Liver (tissue), 9 donors: ENCODE results near the gene DPYD. TPM values are rescaled to one million over a fixed set of nuclear protein-coding genes. Genes with fewer than 3 reads are reported as not detected.

ENCODE experiments used
- DNase-seq: peaks from one replicate; pipeline ENCODE4 v3.0.0-alpha.2; 2017; ENCODE audit warnings: low spot score
- H3K27ac ChIP-seq, 2 donors: one replicate each; pipeline ENCODE4 v1.7.0; 2013; ENCODE audit warnings: inconsistent platforms in 2 of 2, low read length in 2 of 2, control low read depth in 1 of 2, low read depth in 1 of 2, mild to moderate bottlenecking in 1 of 2
- H3K27me3 ChIP-seq, 4 donors: one replicate each; pipeline versions ENCODE4 v1.6.1 to v1.7.0; 2013; ENCODE audit warnings: low read length in 3 of 4, inconsistent platforms in 1 of 4, mild to moderate bottlenecking in 1 of 4, moderate library complexity in 1 of 4; ENCODE audit not compliant: control insufficient read depth in 4 of 4, insufficient read depth in 4 of 4
- H3K36me3 ChIP-seq, 4 donors: one replicate each; pipeline versions ENCODE4 v1.6.1 to v1.7.0; 2013; ENCODE audit warnings: low read length in 3 of 4, mild to moderate bottlenecking in 3 of 4, low read depth in 1 of 4, moderate library complexity in 1 of 4; ENCODE audit not compliant: control insufficient read depth in 4 of 4, insufficient read depth in 3 of 4
- H3K4me1 ChIP-seq, 4 donors: one replicate each; pipeline versions ENCODE4 v1.6.1 to v1.7.0; 2013; ENCODE audit warnings: low read length in 3 of 4, mild to moderate bottlenecking in 3 of 4, moderate library complexity in 1 of 4; ENCODE audit not compliant: control insufficient read depth in 4 of 4, insufficient read depth in 4 of 4
- H3K4me3 ChIP-seq, 3 donors: one replicate each; pipeline versions ENCODE4 v1.6.1 to v1.7.0; 2013; ENCODE audit warnings: low read length in 3 of 3, control low read depth in 1 of 3, low read depth in 1 of 3, mild to moderate bottlenecking in 1 of 3
- H3K9ac ChIP-seq, 2 donors: one replicate each; pipeline ENCODE4 v1.7.0; 2013; ENCODE audit warnings: low read length in 2 of 2, mild to moderate bottlenecking in 2 of 2, moderate library complexity in 2 of 2, control low read depth in 1 of 2, low read depth in 1 of 2
- H3K9me3 ChIP-seq, 4 donors: one replicate each; pipeline versions ENCODE4 v1.6.1 to v1.7.0; 2013; ENCODE audit warnings: low read length in 3 of 4; ENCODE audit not compliant: control insufficient read depth in 4 of 4
- EGR1 ChIP-seq, 2 donors: IDR thresholded peaks; 2 replicates each; pipeline ENCODE4 v1.6.1; 2016 to 2018; ENCODE audit warnings: antibody characterized with exemption in 2 of 2, low read depth in 2 of 2
- FOXA1 ChIP-seq: IDR thresholded peaks from 2 replicates; pipeline ENCODE4 v1.6.1; 2016; ENCODE audit warnings: antibody characterized with exemption
- FOXA2 ChIP-seq: IDR thresholded peaks from 2 replicates; pipeline ENCODE4 v1.6.1; 2016; ENCODE audit warnings: antibody characterized with exemption
- GABPA ChIP-seq, 2 donors: IDR thresholded peaks in 1 of 2; conservative IDR thresholded peaks in 1 of 2; 2 replicates each; pipeline ENCODE4 v1.6.1; 2016; ENCODE audit warnings: antibody characterized with exemption in 2 of 2, mild to moderate bottlenecking in 1 of 2, moderate library complexity in 1 of 2
- HNF4A ChIP-seq, 2 donors: conservative IDR thresholded peaks; 2 replicates each; pipeline ENCODE4 v1.6.1; 2016; ENCODE audit warnings: antibody characterized with exemption in 2 of 2, mild to moderate bottlenecking in 2 of 2
- HNF4G ChIP-seq: IDR thresholded peaks from 2 replicates; pipeline ENCODE4 v1.6.1; 2016; ENCODE audit warnings: antibody characterized with exemption
- JUND ChIP-seq, 2 donors: IDR thresholded peaks; 2 replicates each; pipeline ENCODE4 v1.6.1; 2016; ENCODE audit warnings: antibody characterized with exemption in 2 of 2
- NR2F2 ChIP-seq: IDR thresholded peaks from 2 replicates; pipeline ENCODE4 v1.6.1; 2016; ENCODE audit warnings: antibody characterized with exemption
- RAD21 ChIP-seq, 2 donors: IDR thresholded peaks; 2 replicates each; pipeline ENCODE4 v1.6.1; 2016; ENCODE audit warnings: antibody characterized with exemption in 2 of 2, mild to moderate bottlenecking in 2 of 2
- RXRA ChIP-seq, 2 donors: IDR thresholded peaks; 2 replicates each; pipeline ENCODE4 v1.6.1; 2017 to 2018; ENCODE audit warnings: antibody characterized with exemption in 2 of 2, mild to moderate bottlenecking in 1 of 2
- SP1 ChIP-seq: IDR thresholded peaks from 2 replicates; pipeline ENCODE4 v1.6.1; 2018; ENCODE audit warnings: antibody characterized with exemption, mild to moderate bottlenecking
- TAF1 ChIP-seq: conservative IDR thresholded peaks from 2 replicates; pipeline ENCODE4 v1.6.1; 2016; ENCODE audit warnings: antibody characterized with exemption, mild to moderate bottlenecking
- YY1 ChIP-seq: IDR thresholded peaks from 2 replicates; pipeline ENCODE4 v1.6.1; 2016; ENCODE audit warnings: antibody characterized with exemption, mild to moderate bottlenecking
- WGBS: extraction: QIAGEN DNeasy Blood & Tissue Kit; methylation state at CpG from one replicate; pipeline ENCODE4 v1.1.7; 2013; 5-methylcytosine and 5-hydroxymethylcytosine counted together
- polyA plus RNA-seq, 2 donors: library from polyadenylated mRNA; stranded (reverse) in 1 of 2; unstranded in 1 of 2; fragments of 200-250 nt in 1 of 2; fragments of >200 nt in 1 of 2; fragmentation: Nextera tagmentation in 1 of 2; extraction: Ambion mirVana in 1 of 2; gene quantifications; one replicate each; pipeline versions ENCODE4 v1.2.1 to v1.2.3, GENCODE V29; 2013 to 2015
- total RNA-seq, 2 donors: library from RNA; depleted of rRNA; stranded (reverse); fragments of >200 nt; gene quantifications; one replicate each; pipeline ENCODE4 v1.2.3, GENCODE V29; 2014
- TF ChIP-seq, protein P1 (sequence below): fragments of 150-350 bp; IDR thresholded peaks from 2 replicates; pipeline ENCODE4 v1.5.1; 2017; ENCODE audit warnings: improper control_type of control experiment, low read depth, low read length; ENCODE audit not compliant: missing input control
- TF ChIP-seq, protein P2 (sequence below): IDR thresholded peaks from 2 replicates; pipeline ENCODE4 v1.6.1; 2016; ENCODE audit warnings: antibody characterized with exemption
- TF ChIP-seq, protein P3 (sequence below): IDR thresholded peaks from 2 replicates; pipeline ENCODE4 v1.6.1; 2016; ENCODE audit warnings: antibody characterized with exemption, mild to moderate bottlenecking
- TF ChIP-seq, protein P4 (sequence below): IDR thresholded peaks from 2 replicates; pipeline ENCODE4 v1.6.1; 2016; ENCODE audit warnings: antibody characterized with exemption
- TF ChIP-seq, protein P5 (sequence below): IDR thresholded peaks from 2 replicates; pipeline ENCODE4 v1.6.1; 2016; ENCODE audit warnings: antibody characterized with exemption
- donor health status: healthy.
- donor health status: healthy.
- donor health status: healthy.
- donor health status: healthy.
- donor health status: healthy.

Gene DPYD
- total and polyA plus RNA-seq, 4 donors, result 16.2 to 142 (median 47.0) TPM

DNA sequence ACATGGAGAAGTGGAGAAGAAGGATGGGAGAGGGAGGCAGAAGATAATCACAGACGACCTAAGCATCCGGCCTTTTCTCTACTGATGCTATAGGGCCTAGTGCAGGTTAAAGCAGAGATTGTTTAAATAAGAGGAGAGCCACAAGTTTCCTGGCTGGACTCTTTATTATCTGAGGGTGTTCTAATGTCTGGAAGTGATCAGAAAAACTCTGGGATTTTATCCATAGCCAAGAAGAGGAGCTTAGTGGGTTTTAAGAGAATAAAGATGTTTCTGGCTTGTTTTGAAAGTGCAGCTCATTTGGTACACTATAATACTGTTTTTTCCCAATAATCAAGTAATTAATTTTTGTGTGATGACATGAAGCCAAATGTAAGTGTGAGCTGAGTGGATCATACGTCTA lies 780.2 kb downstream of the DPYD start:
- TF ChIP-seq SP1 (no peak), YY1 (no peak), HNF4A (conservative IDR thresholded peaks at IDR 0.05) (no peak), RXRA (IDR thresholded peaks at IDR 0.05) (no peak), RAD21 (IDR thresholded peaks at IDR 0.05) (no peak), FOXA2 (no peak), GABPA (IDR thresholded peaks at IDR 0.05 in 1 of 2, conservative IDR thresholded peaks at IDR 0.05 in 1 of 2) (no peak)
- TF ChIP-seq, protein P1, sequence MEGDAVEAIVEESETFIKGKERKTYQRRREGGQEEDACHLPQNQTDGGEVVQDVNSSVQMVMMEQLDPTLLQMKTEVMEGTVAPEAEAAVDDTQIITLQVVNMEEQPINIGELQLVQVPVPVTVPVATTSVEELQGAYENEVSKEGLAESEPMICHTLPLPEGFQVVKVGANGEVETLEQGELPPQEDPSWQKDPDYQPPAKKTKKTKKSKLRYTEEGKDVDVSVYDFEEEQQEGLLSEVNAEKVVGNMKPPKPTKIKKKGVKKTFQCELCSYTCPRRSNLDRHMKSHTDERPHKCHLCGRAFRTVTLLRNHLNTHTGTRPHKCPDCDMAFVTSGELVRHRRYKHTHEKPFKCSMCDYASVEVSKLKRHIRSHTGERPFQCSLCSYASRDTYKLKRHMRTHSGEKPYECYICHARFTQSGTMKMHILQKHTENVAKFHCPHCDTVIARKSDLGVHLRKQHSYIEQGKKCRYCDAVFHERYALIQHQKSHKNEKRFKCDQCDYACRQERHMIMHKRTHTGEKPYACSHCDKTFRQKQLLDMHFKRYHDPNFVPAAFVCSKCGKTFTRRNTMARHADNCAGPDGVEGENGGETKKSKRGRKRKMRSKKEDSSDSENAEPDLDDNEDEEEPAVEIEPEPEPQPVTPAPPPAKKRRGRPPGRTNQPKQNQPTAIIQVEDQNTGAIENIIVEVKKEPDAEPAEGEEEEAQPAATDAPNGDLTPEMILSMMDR, result no peak
- TF ChIP-seq, protein P2, sequence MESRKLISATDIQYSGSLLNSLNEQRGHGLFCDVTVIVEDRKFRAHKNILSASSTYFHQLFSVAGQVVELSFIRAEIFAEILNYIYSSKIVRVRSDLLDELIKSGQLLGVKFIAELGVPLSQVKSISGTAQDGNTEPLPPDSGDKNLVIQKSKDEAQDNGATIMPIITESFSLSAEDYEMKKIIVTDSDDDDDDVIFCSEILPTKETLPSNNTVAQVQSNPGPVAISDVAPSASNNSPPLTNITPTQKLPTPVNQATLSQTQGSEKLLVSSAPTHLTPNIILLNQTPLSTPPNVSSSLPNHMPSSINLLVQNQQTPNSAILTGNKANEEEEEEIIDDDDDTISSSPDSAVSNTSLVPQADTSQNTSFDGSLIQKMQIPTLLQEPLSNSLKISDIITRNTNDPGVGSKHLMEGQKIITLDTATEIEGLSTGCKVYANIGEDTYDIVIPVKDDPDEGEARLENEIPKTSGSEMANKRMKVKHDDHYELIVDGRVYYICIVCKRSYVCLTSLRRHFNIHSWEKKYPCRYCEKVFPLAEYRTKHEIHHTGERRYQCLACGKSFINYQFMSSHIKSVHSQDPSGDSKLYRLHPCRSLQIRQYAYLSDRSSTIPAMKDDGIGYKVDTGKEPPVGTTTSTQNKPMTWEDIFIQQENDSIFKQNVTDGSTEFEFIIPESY, result no peak
- TF ChIP-seq, protein P3, sequence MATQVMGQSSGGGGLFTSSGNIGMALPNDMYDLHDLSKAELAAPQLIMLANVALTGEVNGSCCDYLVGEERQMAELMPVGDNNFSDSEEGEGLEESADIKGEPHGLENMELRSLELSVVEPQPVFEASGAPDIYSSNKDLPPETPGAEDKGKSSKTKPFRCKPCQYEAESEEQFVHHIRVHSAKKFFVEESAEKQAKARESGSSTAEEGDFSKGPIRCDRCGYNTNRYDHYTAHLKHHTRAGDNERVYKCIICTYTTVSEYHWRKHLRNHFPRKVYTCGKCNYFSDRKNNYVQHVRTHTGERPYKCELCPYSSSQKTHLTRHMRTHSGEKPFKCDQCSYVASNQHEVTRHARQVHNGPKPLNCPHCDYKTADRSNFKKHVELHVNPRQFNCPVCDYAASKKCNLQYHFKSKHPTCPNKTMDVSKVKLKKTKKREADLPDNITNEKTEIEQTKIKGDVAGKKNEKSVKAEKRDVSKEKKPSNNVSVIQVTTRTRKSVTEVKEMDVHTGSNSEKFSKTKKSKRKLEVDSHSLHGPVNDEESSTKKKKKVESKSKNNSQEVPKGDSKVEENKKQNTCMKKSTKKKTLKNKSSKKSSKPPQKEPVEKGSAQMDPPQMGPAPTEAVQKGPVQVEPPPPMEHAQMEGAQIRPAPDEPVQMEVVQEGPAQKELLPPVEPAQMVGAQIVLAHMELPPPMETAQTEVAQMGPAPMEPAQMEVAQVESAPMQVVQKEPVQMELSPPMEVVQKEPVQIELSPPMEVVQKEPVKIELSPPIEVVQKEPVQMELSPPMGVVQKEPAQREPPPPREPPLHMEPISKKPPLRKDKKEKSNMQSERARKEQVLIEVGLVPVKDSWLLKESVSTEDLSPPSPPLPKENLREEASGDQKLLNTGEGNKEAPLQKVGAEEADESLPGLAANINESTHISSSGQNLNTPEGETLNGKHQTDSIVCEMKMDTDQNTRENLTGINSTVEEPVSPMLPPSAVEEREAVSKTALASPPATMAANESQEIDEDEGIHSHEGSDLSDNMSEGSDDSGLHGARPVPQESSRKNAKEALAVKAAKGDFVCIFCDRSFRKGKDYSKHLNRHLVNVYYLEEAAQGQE, result no peak
- H3K4me1 ChIP-seq, result no peaks in the 10 kb centered on the region
- no peak overlapping the region for H3K4me3 ChIP-seq
- H3K36me3 ChIP-seq, result peaks cover 0 to 7% (median 0%) of the 10 kb centered on the region in 4 donors
- H3K9ac ChIP-seq, result no peak overlapping the region
- H3K27me3 ChIP-seq, result no peaks in the 10 kb centered on the region
- no peaks in the 10 kb centered on the region for H3K9me3 ChIP-seq
- no peak overlapping the region for H3K27ac ChIP-seq
- 92% methylated on average over 3 of the region's 3 CpGs for WGBS
- no peak for DNase-seq

DNA sequence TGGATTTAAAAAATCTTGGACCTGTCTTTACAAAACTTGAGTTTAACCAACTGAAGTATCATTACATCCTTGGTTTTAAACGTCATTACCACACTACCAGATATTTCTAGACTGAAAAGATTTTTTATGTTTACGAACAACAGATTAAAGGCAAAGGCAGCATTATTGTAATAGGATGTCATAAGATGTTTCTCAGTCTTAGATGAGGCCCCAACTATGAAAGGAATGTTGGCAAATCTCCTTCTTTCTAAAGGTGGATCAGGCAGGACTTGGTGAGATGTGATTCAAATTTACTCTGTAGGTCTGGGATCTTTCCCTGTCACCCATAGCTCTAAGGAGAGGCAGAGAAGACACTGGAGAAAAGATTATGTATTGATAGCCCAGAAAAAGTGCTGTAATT lies 781.3 kb downstream of the DPYD start:
- no peaks in the 10 kb centered on the region for H3K9me3 ChIP-seq
- TF ChIP-seq EGR1 (IDR thresholded peaks at IDR 0.05; ENCODE audit: low read depth in 2 of 2) (no peak), FOXA1 (no peak), HNF4A (conservative IDR thresholded peaks at IDR 0.05) (no peak), RXRA (IDR thresholded peaks at IDR 0.05) (no peak), JUND (IDR thresholded peaks at IDR 0.05) (no peak), SP1 (no peak), TAF1 (no peak), YY1 (no peak), NR2F2 (no peak), HNF4G (no peak), GABPA (IDR thresholded peaks at IDR 0.05 in 1 of 2, conservative IDR thresholded peaks at IDR 0.05 in 1 of 2) (no peak), RAD21 (IDR thresholded peaks at IDR 0.05) (no peak)
- TF ChIP-seq, protein P4, sequence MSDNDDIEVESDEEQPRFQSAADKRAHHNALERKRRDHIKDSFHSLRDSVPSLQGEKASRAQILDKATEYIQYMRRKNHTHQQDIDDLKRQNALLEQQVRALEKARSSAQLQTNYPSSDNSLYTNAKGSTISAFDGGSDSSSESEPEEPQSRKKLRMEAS, result no peak
- TF ChIP-seq, protein P5, sequence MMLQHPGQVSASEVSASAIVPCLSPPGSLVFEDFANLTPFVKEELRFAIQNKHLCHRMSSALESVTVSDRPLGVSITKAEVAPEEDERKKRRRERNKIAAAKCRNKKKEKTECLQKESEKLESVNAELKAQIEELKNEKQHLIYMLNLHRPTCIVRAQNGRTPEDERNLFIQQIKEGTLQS, result no peak
- TF ChIP-seq, protein P1, result no peak
- TF ChIP-seq, protein P2, result no peak

More for the DNA sequence above, 781.3 kb downstream of the DPYD start:
- no peak for DNase-seq
- Histone ChIP-seq H3K4me1 (no peaks in the 10 kb centered on the region), H3K9ac (no peak overlapping the region), H3K36me3 (peaks cover 0 to 3% (median 0%) of the 10 kb centered on the region in 4 donors), H3K27me3 (no peaks in the 10 kb centered on the region), H3K4me3 (no peak overlapping the region), H3K27ac (no peak overlapping the region)
- WGBS, result 94% methylated on average over 2 of the region's 2 CpGs
